22Rv1 (cell line): ENCODE results near the gene RBPJL.

ENCODE experiments used
- CTCF ChIP-seq: fragments of 450-650 bp; IDR thresholded peaks from 2 replicates; pipeline ENCODE4 v1.5.1; 2017; ENCODE audit warnings: mild to moderate bottlenecking
- ZFX ChIP-seq: fragments of 450-650 bp; IDR thresholded peaks from 2 replicates; pipeline ENCODE4 v1.6.1; 2017; ENCODE audit warnings: antibody characterized with exemption, borderline replicate concordance

DNA sequence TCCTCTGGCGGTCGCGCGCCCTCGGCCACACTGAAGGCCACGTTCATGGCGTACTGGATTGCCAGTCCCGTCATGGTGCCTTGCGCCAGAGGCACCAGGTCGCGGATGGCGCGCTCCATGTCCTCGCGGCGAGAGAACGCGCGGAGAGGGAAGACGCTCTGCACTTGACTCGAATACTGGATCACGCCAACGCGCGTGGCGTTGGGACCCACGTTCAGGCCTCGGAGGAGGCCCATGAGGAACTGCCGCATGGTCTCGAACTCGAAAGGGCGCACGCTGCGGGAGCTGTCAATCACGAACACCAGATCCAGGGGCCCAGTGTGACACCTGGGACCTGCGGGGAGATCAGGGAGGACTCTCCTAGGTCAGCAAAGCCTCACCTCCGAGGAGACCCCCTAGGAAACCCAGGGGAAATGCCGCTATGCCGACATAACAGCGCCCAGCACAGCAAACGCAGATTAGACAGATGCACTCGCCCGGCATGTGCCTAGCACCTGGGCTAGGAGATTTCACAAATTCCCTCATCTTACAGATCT lies 2.1 kb upstream of the RBPJL start:
- TF ChIP-seq CTCF (no peak), ZFX (no peak)
